G401 (cell line): ENCODE measurements around the gene RRBP1. TPM values are rescaled to one million over a fixed set of nuclear protein-coding genes. Genes with fewer than 3 reads are reported as not detected.

Experiments
- DNase-seq: peaks from one replicate; pipeline ENCODE4 v3.0.0-alpha.2; 2015; ENCODE audit warnings: low spot score
- in situ Hi-C: cut with HindIII; loops from 2 replicates; pipeline ENCODE4 v1.10.0; 2016; ENCODE audit warnings: low sequenced_read_pairs, mixed read lengths
- total RNA-seq: library from RNA; depleted of rRNA; stranded (reverse); fragments of >200 nt; shearing (Covaris generic); gene quantifications from 2 replicates; pipeline ENCODE4 v1.2.3, GENCODE V29; 2014

Gene RRBP1
- total RNA-seq, 1 experiment from 2014 or later, result 67.8 TPM

DNA sequence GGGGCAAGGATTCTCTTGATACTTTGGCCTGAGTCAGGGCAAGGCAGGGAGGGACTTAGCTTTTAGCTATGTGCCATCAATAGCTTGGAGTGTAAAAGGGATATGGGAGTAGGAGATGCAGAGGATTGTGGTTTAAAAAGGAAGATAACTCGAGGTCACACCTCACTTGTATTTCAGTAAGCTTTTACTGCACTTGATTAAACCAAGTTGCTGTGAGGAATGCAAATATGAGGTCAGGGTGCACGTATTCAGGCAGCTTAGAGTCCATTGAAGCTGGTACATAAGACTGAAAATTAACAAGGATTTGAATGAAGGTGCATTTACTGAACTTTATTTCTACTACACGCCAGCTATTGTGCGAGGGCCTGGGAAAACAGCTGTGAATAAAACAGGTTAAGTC is 80.1 kb downstream of the RRBP1 start:
- in situ Hi-C loops, result no loop called here
- DNase-seq, result no peak

- no peak for DNase-seq
- in situ Hi-C loops, result no loop called here
These were observed 84.0 kb downstream of the RRBP1 start for GRCh38 chr20:17598013-17598550.

DNA sequence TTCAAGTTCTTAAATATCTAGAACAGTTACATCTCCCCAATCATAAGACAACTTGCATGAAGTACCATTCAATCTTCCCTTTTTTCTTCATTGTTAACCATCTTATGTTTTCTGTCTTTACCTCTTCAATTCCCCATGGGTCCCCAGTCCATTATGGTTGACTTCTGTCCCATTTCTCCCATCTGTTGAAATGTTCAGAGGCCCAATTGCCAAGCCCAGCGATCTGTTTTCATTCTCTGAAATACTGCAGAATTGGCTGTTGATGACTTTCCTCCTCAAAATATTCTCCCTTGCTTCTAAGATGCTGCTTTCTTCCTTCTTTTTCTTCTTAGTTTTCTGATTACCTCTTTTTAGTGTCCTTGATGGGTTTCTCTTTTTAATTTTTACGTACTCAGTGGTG is 86.2 kb downstream of the RRBP1 start:
- in situ Hi-C loops, result no loop called here
- peak; percentile 92 for DNase-seq

DNA sequence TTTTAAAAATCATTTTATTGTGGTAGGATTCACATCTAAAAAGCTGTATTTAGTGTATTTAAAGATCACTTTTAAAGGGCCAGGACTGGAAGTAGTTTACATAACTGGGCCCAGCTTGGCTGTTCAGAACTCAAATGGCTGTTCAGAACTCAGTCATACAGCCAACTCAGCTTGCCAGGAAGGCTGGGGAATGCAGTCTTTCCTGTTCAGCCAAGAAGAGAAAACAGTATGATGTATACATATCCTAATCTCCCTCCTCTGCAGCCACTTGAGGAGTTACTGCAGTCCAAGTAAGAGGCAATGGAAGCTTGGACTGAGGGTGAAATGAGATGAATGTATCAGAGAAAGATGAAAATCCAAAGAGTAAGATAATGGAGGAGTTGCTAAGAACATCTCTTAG is 87.6 kb downstream of the RRBP1 start:
- in situ Hi-C loops, result loop anchor here (5.0 kb wide), 1 partner anchor 52 kb away; no protein-coding TSS in a partner anchor

DNA sequence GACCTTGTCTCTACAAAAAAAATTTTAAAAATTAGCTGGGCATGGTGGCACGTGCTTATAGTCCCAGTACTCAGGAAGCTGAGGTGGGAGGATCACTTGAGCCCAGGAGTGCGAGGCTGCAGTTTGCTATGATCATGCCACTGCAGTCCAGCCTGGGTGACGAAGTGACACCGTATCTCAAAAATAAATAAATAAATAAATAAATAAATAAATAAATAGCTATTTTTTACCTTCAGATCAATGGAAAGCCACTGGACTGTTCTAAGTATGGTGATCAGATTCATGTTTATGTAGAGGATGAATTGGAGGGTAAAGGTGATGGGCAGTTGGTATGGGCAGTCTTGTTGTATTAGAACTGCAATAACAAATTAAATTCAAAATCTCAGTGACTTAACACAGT is 88.1 kb downstream of the RRBP1 start:
- no peak for DNase-seq
- in situ Hi-C loops, result loop anchor here (5.0 kb wide), 1 partner anchor 52 kb away; no protein-coding TSS in a partner anchor

More for the DNA sequence above, 87.6 kb downstream of the RRBP1 start:
- peak; percentile 66 for DNase-seq

DNA sequence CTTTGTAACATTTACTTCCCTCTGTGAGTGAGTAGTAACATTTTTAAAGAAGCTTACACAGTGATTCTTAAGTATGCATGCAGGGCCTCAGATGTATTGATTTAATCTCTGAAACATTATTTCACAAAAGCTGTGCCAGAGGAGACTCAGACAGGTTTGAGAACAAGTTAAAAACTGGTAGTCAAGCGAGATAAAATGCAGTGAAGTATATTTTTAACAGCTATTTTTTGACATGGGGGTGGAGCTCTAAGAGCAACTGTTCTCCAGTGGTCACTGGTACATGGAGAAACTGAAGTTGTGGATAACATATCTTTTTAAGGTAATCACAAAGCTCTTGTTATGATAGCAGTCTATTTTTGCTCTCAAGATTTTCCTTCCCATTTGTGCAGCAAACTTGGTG is 91.8 kb downstream of the RRBP1 start:
- no peak for DNase-seq
- in situ Hi-C loops, result loop anchor here (5.0 kb wide), 1 partner anchor 48 kb away; no protein-coding TSS in a partner anchor

DNA sequence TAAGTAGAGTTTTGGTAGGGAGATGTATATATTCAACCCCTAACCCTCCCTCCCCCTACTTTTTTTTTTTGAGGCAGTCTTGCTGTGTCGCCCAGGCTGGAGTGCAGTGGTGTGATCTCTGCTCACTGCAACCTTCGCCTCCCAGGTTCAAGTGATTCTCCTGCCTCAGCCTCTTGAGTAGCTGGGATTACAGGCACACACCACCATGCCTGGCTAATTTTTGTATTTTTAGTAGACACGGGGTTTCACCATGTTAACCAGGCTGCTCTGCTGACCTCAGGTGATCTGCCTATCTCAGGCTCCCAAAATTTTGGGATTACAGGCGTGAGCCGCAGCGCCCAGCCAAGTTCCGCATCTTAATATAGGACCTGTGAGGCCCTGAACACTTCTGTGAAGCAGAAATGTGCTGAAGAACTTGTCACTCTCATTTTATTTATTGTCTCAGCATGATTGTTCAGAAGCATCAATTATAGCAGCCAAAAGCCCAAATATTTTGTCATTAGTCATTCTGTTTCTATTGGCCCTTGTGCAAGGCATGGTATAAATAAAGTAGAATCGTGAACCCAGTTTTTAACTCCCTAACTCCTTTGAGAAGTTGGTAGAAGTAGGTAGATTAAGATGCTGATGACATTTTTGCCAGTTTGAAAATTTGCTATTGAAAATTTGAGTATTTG is 92.7 kb downstream of the RRBP1 start:
- in situ Hi-C loops, result no loop called here
- peak; percentile 49 for DNase-seq

GRCh38 chr20:17587824-17588223 is 94.2 kb downstream of the RRBP1 start:
- in situ Hi-C loops, result no loop called here
- no peak for DNase-seq

DNA sequence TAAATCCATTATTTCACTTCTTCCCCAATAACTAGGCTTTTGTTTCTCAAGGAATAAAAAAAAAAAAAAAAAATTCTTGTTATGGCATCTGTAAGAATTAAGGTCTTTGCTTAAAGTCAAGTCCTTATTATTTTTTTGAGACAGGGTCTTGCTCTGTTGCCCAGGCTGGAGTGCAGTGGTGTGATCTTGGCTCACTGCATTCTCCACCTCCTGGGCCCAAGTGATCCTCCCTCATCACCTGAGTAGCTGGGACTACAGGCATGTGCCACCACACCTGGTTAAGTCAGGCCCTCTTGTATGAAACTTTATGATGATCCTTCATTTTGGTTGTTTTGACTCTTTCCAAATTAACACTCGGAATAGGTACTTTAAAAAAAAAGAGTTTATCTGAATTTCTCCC is 94.9 kb downstream of the RRBP1 start:
- in situ Hi-C loops, result no loop called here
- DNase-seq, result no peak

GRCh38 chr20:17586250-17586649 is 95.8 kb downstream of the RRBP1 start:
- in situ Hi-C loops, result no loop called here
- no peak for DNase-seq

DNA sequence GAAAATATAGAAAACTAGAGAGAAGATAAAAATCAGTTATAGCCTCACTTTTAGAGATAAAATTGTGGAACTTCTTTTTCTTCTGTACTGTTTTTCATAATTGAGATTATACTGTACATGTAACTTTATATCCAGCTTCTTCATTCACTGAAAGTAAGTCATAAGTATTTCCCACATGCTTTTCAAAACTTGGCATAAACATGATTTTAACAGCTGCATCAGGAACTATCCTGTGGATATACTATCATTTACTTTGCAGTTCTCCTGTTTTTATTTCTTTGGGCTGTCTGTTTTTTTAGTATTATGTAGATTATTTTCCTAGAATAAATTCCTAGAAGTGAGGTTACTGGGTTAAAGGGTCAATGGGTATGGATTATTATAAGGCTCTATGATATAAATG is 97.4 kb downstream of the RRBP1 start:
- in situ Hi-C loops, result no loop called here
- no peak for DNase-seq

- in situ Hi-C loops, result no loop called here
- no peak for DNase-seq
These were observed 98.9 kb downstream of the RRBP1 start for GRCh38 chr20:17583126-17583525.

- in situ Hi-C loops, result no loop called here
- DNase-seq, result no peak
These were observed 101.1 kb downstream of the RRBP1 start for GRCh38 chr20:17580895-17581294.

DNA sequence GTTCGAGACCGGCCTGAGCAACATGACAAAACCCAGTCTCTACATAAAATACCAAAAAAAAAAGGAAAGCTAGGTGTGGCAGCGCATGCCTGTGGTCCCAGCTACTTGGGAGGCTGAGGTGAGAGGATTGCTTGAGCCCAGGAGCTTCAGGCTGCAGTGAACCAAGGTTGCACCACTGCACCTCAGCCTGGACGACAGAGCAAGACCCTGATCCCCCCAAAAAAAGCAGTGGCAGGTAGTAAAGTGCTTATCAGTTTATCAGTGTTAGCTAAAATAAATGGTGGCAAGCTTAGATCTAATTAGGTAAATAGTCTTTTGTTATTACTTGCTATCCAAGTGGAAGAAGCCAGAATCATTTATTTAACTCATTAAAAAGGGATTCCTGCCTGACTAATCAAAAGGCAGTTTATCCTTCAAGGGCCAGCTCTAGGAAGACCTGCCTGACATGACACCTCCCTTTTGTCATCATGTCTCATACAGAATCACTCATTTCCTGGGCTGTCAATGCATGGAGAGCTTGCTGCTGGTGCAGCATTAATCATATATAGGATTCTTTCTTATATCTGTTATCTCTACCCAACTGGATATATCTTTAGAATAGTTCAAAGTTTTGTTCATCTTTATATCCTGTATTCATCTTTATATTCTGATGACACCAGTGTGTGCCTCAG is 102.5 kb downstream of the RRBP1 start:
- in situ Hi-C loops, result no loop called here
- no peak for DNase-seq

GRCh38 chr20:17576215-17576614 is 105.8 kb downstream of the RRBP1 start:
- in situ Hi-C loops, result no loop called here

DNA sequence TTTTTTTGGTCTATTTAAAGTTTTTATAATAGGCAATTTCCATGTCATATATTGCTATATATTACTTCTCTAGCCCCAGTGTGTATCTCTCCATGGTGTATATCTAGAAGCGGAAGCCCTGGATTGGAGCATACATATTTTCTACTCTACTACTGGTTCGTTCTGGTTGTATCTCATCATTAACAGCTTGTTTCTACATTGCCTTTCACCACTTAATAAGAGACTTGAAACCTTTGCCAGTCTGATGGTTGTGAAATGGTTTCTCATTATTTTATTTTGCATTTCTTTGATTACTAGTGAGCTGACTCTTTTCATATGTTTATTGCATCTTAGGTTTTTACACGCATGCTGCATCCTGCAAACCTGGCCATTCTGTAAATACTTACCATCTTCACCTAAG is 108.6 kb downstream of the RRBP1 start:
- no peak for DNase-seq
- in situ Hi-C loops, result no loop called here

More at GRCh38 chr20:17576215-17576614, 105.8 kb downstream of the RRBP1 start:
- DNase-seq, result no peak

- in situ Hi-C loops, result no loop called here
These were observed 109.9 kb downstream of the RRBP1 start for GRCh38 chr20:17572034-17572638.

GRCh38 chr20:17571153-17571527 is 110.9 kb downstream of the RRBP1 start:
- in situ Hi-C loops, result no loop called here

More at GRCh38 chr20:17572034-17572638, 109.9 kb downstream of the RRBP1 start:
- DNase-seq, result no peak

DNA sequence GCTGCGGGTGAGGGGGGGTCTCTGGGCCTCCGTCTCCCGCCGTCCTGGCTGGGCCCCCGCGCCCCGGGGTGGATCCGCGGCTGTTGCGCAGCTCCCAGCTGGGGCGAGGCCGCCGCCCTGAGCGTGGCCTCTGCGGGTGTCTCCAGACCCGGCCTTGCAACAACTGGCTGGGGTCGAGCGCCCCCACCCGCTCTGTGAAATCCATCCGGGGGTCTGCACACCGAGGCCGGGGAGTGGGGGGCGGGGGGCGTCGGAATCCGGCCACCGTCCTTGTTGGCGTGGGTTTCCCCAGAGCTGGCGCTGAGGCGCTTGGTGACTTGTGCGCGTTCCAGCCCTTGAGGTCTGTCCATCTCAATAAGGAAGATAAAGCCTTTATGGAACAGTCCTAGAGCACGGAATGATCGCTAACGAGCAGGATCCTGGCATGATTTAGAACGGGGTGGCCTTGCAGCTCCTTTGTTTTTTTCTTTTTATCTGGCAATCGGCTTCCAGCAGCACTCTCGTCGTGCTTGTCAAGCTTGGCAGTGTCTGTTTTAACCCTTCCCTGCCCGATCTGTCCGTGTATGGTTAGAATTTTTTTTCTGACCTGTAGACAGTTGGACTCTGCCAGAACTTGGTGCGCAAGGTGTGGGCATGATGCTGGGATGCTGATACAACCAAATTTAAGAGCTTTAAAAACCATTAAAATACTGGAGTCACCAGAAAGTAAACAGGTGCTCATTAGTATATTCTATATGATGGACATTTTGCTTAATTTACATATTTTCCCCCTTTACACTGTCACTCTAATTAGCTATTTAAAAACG is 111.5 kb downstream of the RRBP1 start:
- in situ Hi-C loops, result no loop called here
- peak; percentile 69 for DNase-seq

More at GRCh38 chr20:17571153-17571527, 110.9 kb downstream of the RRBP1 start:
- DNase-seq, result no peak
